MCF 10A (cell line): Measurements from ENCODE around the gene DNAH6. TPM values are rescaled to one million over a fixed set of nuclear protein-coding genes. Genes with fewer than 3 reads are reported as not detected.

Source experiments
- BruUV-seq: library from RNA; stranded (reverse); fragments of 400-500 nt; replicated peaks from 2 replicates; lab custom pipeline; 2021; lab: Mats Ljungman, UMichigan
- CTCF ChIA-PET: fragments of 300-600 bp; sonication (Branson Sonifier 250); formaldehyde crosslinking; extraction: SDS; loops from one replicate; lab custom pipeline; 2021; ENCODE audit warnings: antibody characterized with exemption, inconsistent platforms; lab: Yijun Ruan, JAX
- POLR2A ChIA-PET: fragments of 300-600, 350-650 bp; sonication (Branson Sonifier 250); formaldehyde crosslinking; extraction: SDS; loops from one replicate; lab custom pipeline; 2020; ENCODE audit warnings: antibody characterized with exemption, inconsistent platforms; lab: Yijun Ruan, JAX
- DNase-seq: peaks from one replicate; pipeline ENCODE4 v3.0.0-alpha.2; 2018; ENCODE audit not compliant: unreplicated experiment
- H3K27ac Mint-ChIP-seq: one replicate; pipeline ENCODE4 v1.8.0; 2022; ENCODE audit warnings: mild to moderate bottlenecking, low read depth, mixed read lengths; ENCODE audit not compliant: unreplicated experiment
- H3K27me3 Mint-ChIP-seq: one replicate; pipeline ENCODE4 v1.8.0; 2022; ENCODE audit warnings: mixed read lengths; ENCODE audit not compliant: insufficient read depth, unreplicated experiment
- H3K36me3 Mint-ChIP-seq: one replicate; pipeline ENCODE4 v1.8.0; 2022; ENCODE audit warnings: mild to moderate bottlenecking, moderate library complexity, mixed read lengths; ENCODE audit not compliant: insufficient read depth, unreplicated experiment
- H3K4me1 Mint-ChIP-seq: one replicate; pipeline ENCODE4 v1.8.0; 2022; ENCODE audit warnings: mixed read lengths; ENCODE audit not compliant: insufficient read depth, unreplicated experiment
- H3K4me3 Mint-ChIP-seq: one replicate; pipeline ENCODE4 v1.8.0; 2022; ENCODE audit warnings: mild to moderate bottlenecking, moderate library complexity, mixed read lengths; ENCODE audit not compliant: unreplicated experiment
- H3K9me3 Mint-ChIP-seq: one replicate; pipeline ENCODE4 v1.8.0; 2022; ENCODE audit warnings: mixed read lengths; ENCODE audit not compliant: unreplicated experiment
- CTCF ChIP-seq: fragments of 200-600 bp; IDR thresholded peaks from one replicate; pipeline ENCODE4 v1.8.0; 2022; ENCODE audit warnings: antibody characterized with exemption, mild to moderate bottlenecking; ENCODE audit not compliant: unreplicated experiment
- intact Hi-C: fragments of 100-400 bp; cut with micrococcal nuclease; formaldehyde crosslinking; loops from 2 replicates; pipeline ENCODE4 v1.14.1; 2022
- total RNA-seq: library from RNA; stranded (reverse); gene quantifications from 2 replicates; pipeline ENCODE4 v1.2.3, GENCODE V29; 2022

Gene DNAH6
- total RNA-seq, 1 experiment from 2014 or later: 0.14 TPM

GRCh38 chr2:84708442-84708841 lies 192.1 kb downstream of the DNAH6 start:
- TF ChIP-seq CTCF: no peak
- no peaks in the 10 kb centered on the region for H3K9me3 Mint-ChIP-seq
- BruUV-seq: no TSS peak

GRCh38 chr2:84711651-84712050 lies 195.4 kb downstream of the DNAH6 start:
- no peaks in the 10 kb centered on the region for H3K36me3 Mint-ChIP-seq

More at GRCh38 chr2:84708442-84708841, 192.1 kb downstream of the DNAH6 start:
- H3K4me3 Mint-ChIP-seq: no peak overlapping the region
- no peak overlapping the region for H3K27ac Mint-ChIP-seq
- H3K4me1 Mint-ChIP-seq: peaks cover 16% of the 10 kb centered on the region
- no peaks in the 10 kb centered on the region for H3K36me3 Mint-ChIP-seq
- ChIA-PET CTCF (no interaction called here), POLR2A (no interaction called here)
- intact Hi-C loops: no loop called here
- H3K27me3 Mint-ChIP-seq: no peaks in the 10 kb centered on the region
- no peak for DNase-seq

GRCh38 chr2:84713441-84713840 lies 197.1 kb downstream of the DNAH6 start:
- H3K27ac Mint-ChIP-seq: no peak overlapping the region
- POLR2A ChIA-PET: no interaction called here

More at GRCh38 chr2:84711651-84712050, 195.4 kb downstream of the DNAH6 start:
- intact Hi-C loops: no loop called here
- Mint-ChIP-seq H3K4me3 (no peak overlapping the region), H3K4me1 (peaks cover 5% of the 10 kb centered on the region), H3K27me3 (no peaks in the 10 kb centered on the region), H3K9me3 (no peaks in the 10 kb centered on the region), H3K27ac (no peak overlapping the region)
- BruUV-seq: no TSS peak
- DNase-seq: no peak
- ChIA-PET CTCF (interaction anchor here (1.1 kb wide), 1 partner anchor 11 kb away, joined by 3 read pairs; no protein-coding TSS in a partner anchor), POLR2A (interaction anchor here (0.6 kb wide), 1 partner anchor 105 kb away, joined by 4 read pairs; no protein-coding TSS in a partner anchor)
- TF ChIP-seq CTCF: no peak

GRCh38 chr2:84716564-84716963 lies 200.3 kb downstream of the DNAH6 start:
- BruUV-seq: no TSS peak
- Mint-ChIP-seq H3K36me3 (no peaks in the 10 kb centered on the region), H3K27ac (no peak overlapping the region), H3K4me1 (peaks cover 5% of the 10 kb centered on the region), H3K9me3 (no peaks in the 10 kb centered on the region), H3K27me3 (no peaks in the 10 kb centered on the region), H3K4me3 (no peak overlapping the region)
- POLR2A ChIA-PET: interaction anchor here (0.6 to 0.7 kb wide), 2 partner anchors 11 to 16 kb away, joined by 3 read pairs; no protein-coding TSS in a partner anchor
- TF ChIP-seq CTCF: no peak
- DNase-seq: no peak
- CTCF ChIA-PET: interaction anchor here (0.6 to 1.1 kb wide), 2 partner anchors 14 to 166 kb away, joined by 3 read pairs; no protein-coding TSS in a partner anchor
- intact Hi-C loops: no loop called here

More at GRCh38 chr2:84713441-84713840, 197.1 kb downstream of the DNAH6 start:
- Mint-ChIP-seq H3K27me3 (no peaks in the 10 kb centered on the region), H3K4me1 (peaks cover 5% of the 10 kb centered on the region), H3K4me3 (no peak overlapping the region), H3K9me3 (no peaks in the 10 kb centered on the region), H3K36me3 (no peaks in the 10 kb centered on the region)
- intact Hi-C loops: no loop called here
- CTCF ChIA-PET: interaction anchor here (0.6 to 1.0 kb wide), 2 partner anchors 9 to 18 kb away, joined by 3 read pairs; no protein-coding TSS in a partner anchor
- no peak for TF ChIP-seq CTCF
- BruUV-seq: no TSS peak
- no peak for DNase-seq
